Measurements from ENCODE around the gene FARS2.

Gene FARS2

DNA sequence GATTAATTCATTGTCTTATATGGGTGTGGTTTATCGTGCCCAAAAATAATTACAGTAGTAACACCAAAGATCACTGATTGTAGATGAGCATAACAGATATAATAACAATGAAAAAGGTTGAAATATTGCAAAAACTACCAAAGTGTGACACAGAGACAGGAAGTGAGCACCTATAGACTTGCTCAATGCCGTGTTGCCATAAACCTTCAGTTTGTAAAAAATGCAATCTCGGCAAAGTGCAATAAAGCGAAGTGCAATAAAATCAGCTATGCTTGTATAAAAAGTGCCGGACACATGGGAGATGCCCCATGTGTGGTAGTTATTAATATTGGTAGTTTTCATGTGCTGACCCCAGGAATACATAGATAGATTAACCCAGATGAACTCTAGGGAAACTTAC lies 552.8 kb downstream of the FARS2 start:
- in situ Hi-C loops (cut with MboI; ENCODE audit: low sequenced_read_pairs): no loop called here

DNA sequence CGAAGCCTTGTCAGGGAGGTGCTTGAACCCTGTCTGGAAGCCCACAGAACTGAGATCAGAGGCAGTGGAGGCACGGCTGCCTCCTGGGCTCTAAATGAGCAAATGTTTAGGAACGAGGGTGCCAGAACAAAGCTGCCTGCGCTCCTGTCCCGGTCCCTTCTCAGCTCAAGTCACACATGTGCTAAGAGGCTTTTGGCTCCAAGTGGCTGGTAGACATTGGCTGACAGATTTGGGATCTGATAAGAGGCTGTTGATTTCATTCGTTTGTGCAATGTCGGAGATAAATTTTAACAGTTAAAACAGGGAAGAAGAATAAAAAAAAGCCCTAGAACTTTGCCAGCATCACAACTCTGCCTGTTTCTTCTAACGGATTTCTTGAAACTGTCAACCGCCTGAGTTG lies 553.6 kb downstream of the FARS2 start:
- in situ Hi-C loops (cut with MboI; ENCODE audit: low sequenced_read_pairs): no loop called here

DNA sequence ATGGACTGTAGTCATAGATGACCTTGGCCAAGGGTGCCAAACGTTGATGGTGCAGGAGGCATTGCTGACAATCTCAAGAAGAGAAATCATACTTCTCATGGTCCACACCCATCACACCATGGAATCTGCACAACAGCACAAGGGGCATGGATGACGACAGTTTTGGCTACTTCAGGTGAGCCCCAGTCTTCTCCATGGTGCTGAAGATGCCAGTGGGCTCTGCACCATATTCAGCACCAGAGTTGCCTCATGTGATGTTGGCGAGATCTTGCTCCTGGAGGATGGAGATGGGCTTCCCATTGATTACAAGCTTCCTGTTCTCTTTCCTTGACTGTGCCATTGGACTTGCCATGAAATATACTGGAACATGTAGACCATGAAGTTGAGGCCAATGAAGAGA lies 556.6 kb downstream of the FARS2 start:
- in situ Hi-C loops (cut with MboI; ENCODE audit: low sequenced_read_pairs): no loop called here

DNA sequence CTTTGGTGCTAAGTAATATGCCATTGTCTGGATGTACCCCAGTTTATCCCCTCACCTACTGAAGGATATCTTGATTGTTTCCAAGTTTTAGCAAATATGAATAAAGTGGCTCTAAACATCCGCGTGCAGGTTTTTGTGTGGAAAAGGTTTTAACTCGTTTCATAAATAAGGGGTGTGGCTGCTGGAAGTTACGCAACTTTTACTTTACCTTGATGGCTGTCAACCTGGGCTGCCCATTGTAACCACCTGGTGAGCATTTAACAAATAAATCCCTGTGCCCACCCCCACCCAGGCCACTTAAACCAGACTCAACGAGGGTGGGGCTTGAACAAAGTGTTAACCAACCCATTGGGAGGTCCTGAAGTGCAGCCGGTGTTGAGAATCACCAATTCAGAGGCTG lies 557.6 kb downstream of the FARS2 start:
- in situ Hi-C loops (cut with MboI; ENCODE audit: low sequenced_read_pairs): no loop called here
